ENCODE results near the gene BTAF1. TPM values are rescaled to one million over a fixed set of nuclear protein-coding genes. Genes with fewer than 3 reads are reported as not detected.

BTAF1 gene
- 10 to 100 TPM; 66.8 to 68.9 TPM for total RNA-seq
- 285 to 361 reads per million in 2 donors for total RNA-seq

GRCh38 chr10:91923371-91924211 lies at the start of gene BTAF1:
BTAF1 (plus strand) TSS chr10:91923770; CDS start chr10:91924077, 307 bp downstream.
- no peaks in the 10 kb centered on the region for H3K9me3 ChIP-seq (ENCODE audit: control insufficient read depth, low read length, poor library complexity, severe bottlenecking)
- peaks cover 6% of the 10 kb centered on the region for H3K36me3 Mint-ChIP-seq (ENCODE audit: low read depth)
- peaks cover 28% of the 10 kb centered on the region for H3K4me1 Mint-ChIP-seq
- DNase-seq (peak; percentile 80 to 84 (median 82)), ATAC-seq (peak; percentile 95)
- peak within 1 kb of the TSS; percentile 96 for H3K4me3 Mint-ChIP-seq
- peak within 1 kb of the TSS; percentile 93 for H3K27ac Mint-ChIP-seq
- no peaks in the 10 kb centered on the region for H3K27me3 Mint-ChIP-seq

- no peak overlapping the region for H3K27ac Mint-ChIP-seq
- no peaks in the 10 kb centered on the region for H3K27me3 Mint-ChIP-seq
- no peak for DNase-seq
- H3K4me1 Mint-ChIP-seq = no peaks in the 10 kb centered on the region
- ATAC-seq = no peak
- H3K9me3 ChIP-seq (ENCODE audit: control insufficient read depth, low read length, poor library complexity, severe bottlenecking) = no peaks in the 10 kb centered on the region
- H3K4me3 Mint-ChIP-seq = no peak overlapping the region
- H3K36me3 Mint-ChIP-seq (ENCODE audit: low read depth) = no peaks in the 10 kb centered on the region
Measured at GRCh38 chr10:91875156-91875555, 48.4 kb upstream of the BTAF1 start.

GRCh38 chr10:91875779-91876178 lies 47.8 kb upstream of the BTAF1 start:
- Mint-ChIP-seq H3K27ac (no peak overlapping the region), H3K4me3 (no peak overlapping the region), H3K27me3 (no peaks in the 10 kb centered on the region), H3K36me3 (ENCODE audit: low read depth) (no peaks in the 10 kb centered on the region), H3K4me1 (no peaks in the 10 kb centered on the region)
- DNase-seq (no peak), ATAC-seq (no peak)
- H3K9me3 ChIP-seq (ENCODE audit: control insufficient read depth, low read length, poor library complexity, severe bottlenecking) = no peaks in the 10 kb centered on the region

- DNase-seq = no peak
- H3K36me3 Mint-ChIP-seq (ENCODE audit: low read depth) = no peaks in the 10 kb centered on the region
- H3K4me3 Mint-ChIP-seq = no peak overlapping the region
Measured at GRCh38 chr10:91879515-91880170, 43.9 kb upstream of the BTAF1 start.

GRCh38 chr10:91880310-91880709 lies 43.3 kb upstream of the BTAF1 start:
- Mint-ChIP-seq H3K36me3 (ENCODE audit: low read depth) (no peaks in the 10 kb centered on the region), H3K27me3 (peaks cover 3% of the 10 kb centered on the region), H3K4me1 (no peaks in the 10 kb centered on the region), H3K27ac (no peak overlapping the region), H3K4me3 (no peak overlapping the region)
- no peak for DNase-seq
- ATAC-seq = no peak
- H3K9me3 ChIP-seq (ENCODE audit: control insufficient read depth, low read length, poor library complexity, severe bottlenecking) = no peaks in the 10 kb centered on the region

More at GRCh38 chr10:91879515-91880170, 43.9 kb upstream of the BTAF1 start:
- Mint-ChIP-seq H3K4me1 (no peaks in the 10 kb centered on the region), H3K27me3 (no peaks in the 10 kb centered on the region), H3K27ac (no peak overlapping the region)
- H3K9me3 ChIP-seq (ENCODE audit: control insufficient read depth, low read length, poor library complexity, severe bottlenecking) = no peaks in the 10 kb centered on the region
- no peak for ATAC-seq

GRCh38 chr10:91883549-91884444 lies 39.8 kb upstream of the BTAF1 start:
- Mint-ChIP-seq H3K27ac (no peak overlapping the region), H3K4me3 (no peak overlapping the region), H3K27me3 (peaks cover 11% of the 10 kb centered on the region), H3K36me3 (ENCODE audit: low read depth) (no peaks in the 10 kb centered on the region), H3K4me1 (peaks cover 10% of the 10 kb centered on the region)
- H3K9me3 ChIP-seq (ENCODE audit: control insufficient read depth, low read length, poor library complexity, severe bottlenecking) = no peaks in the 10 kb centered on the region
- DNase-seq (no peak), ATAC-seq (no peak)

GRCh38 chr10:91884536-91884935 lies 39.0 kb upstream of the BTAF1 start:
- no peak for ATAC-seq
- H3K27ac Mint-ChIP-seq = no peak overlapping the region
- peaks cover 2% of the 10 kb centered on the region for H3K36me3 Mint-ChIP-seq (ENCODE audit: low read depth)
- DNase-seq = no peak
- no peak overlapping the region for H3K4me3 Mint-ChIP-seq
- peaks cover 10% of the 10 kb centered on the region for H3K4me1 Mint-ChIP-seq
- peaks cover 14% of the 10 kb centered on the region for H3K27me3 Mint-ChIP-seq
- no peaks in the 10 kb centered on the region for H3K9me3 ChIP-seq (ENCODE audit: control insufficient read depth, low read length, poor library complexity, severe bottlenecking)

- ATAC-seq (no peak), DNase-seq (no peak)
- Mint-ChIP-seq H3K4me3 (no peak overlapping the region), H3K4me1 (peaks cover 10% of the 10 kb centered on the region), H3K27ac (no peak overlapping the region), H3K27me3 (peaks cover 19% of the 10 kb centered on the region), H3K36me3 (ENCODE audit: low read depth) (peaks cover 2% of the 10 kb centered on the region)
- no peaks in the 10 kb centered on the region for H3K9me3 ChIP-seq (ENCODE audit: control insufficient read depth, low read length, poor library complexity, severe bottlenecking)
Measured at GRCh38 chr10:91885362-91886079, 38.0 kb upstream of the BTAF1 start.

GRCh38 chr10:91886954-91887271 lies 36.7 kb upstream of the BTAF1 start:
- H3K27me3 Mint-ChIP-seq = peaks cover 23% of the 10 kb centered on the region
- DNase-seq (no peak), ATAC-seq (no peak)
- H3K27ac Mint-ChIP-seq = no peak overlapping the region
- peaks cover 2% of the 10 kb centered on the region for H3K36me3 Mint-ChIP-seq (ENCODE audit: low read depth)
- peak overlapping the region; percentile 92 for H3K4me3 Mint-ChIP-seq
- H3K9me3 ChIP-seq (ENCODE audit: control insufficient read depth, low read length, poor library complexity, severe bottlenecking) = no peaks in the 10 kb centered on the region
- peaks cover 10% of the 10 kb centered on the region for H3K4me1 Mint-ChIP-seq

- peak in 1 of 3 donors; percentile 18 for DNase-seq
- H3K4me3 Mint-ChIP-seq = peak overlapping the region; percentile 92
- H3K27ac Mint-ChIP-seq = no peak overlapping the region
- no peaks in the 10 kb centered on the region for H3K9me3 ChIP-seq (ENCODE audit: control insufficient read depth, low read length, poor library complexity, severe bottlenecking)
- peaks cover 2% of the 10 kb centered on the region for H3K36me3 Mint-ChIP-seq (ENCODE audit: low read depth)
- peak; percentile 74 for ATAC-seq
- peaks cover 10% of the 10 kb centered on the region for H3K4me1 Mint-ChIP-seq
- peaks cover 23% of the 10 kb centered on the region for H3K27me3 Mint-ChIP-seq
Measured at GRCh38 chr10:91887272-91888076, 36.1 kb upstream of the BTAF1 start.

GRCh38 chr10:91891125-91892001 lies 32.2 kb upstream of the BTAF1 start:
- no peaks in the 10 kb centered on the region for H3K9me3 ChIP-seq (ENCODE audit: control insufficient read depth, low read length, poor library complexity, severe bottlenecking)
- Mint-ChIP-seq H3K4me1 (peaks cover 12% of the 10 kb centered on the region), H3K36me3 (ENCODE audit: low read depth) (peaks cover 2% of the 10 kb centered on the region), H3K4me3 (no peak overlapping the region), H3K27ac (no peak overlapping the region), H3K27me3 (peaks cover 20% of the 10 kb centered on the region)
- DNase-seq = no peak
- no peak for ATAC-seq

Data from T-helper 17 cell (primary cell).